GM21367 (cell line): ENCODE results near the gene BRD2.

Source experiments
- ATAC-seq: cut with Tn5 transposase; IDR thresholded peaks from one replicate; pipeline ENCODE4 v1.9.1; 2021; ENCODE audit not compliant: unreplicated experiment

The BRD2 gene

GRCh38 chr6:33023536-33023935, 55.1 kb downstream of the BRD2 start:
- ATAC-seq: no peak

GRCh38 chr6:33024521-33024920, 56.1 kb downstream of the BRD2 start:
- ATAC-seq: no peak

GRCh38 chr6:33028220-33028849, 59.9 kb downstream of the BRD2 start:
- ATAC-seq: no peak

- peak; percentile 41 for ATAC-seq
Observed at GRCh38 chr6:33029328-33030184, 61.2 kb downstream of the BRD2 start.

GRCh38 chr6:33030245-33030644, 61.9 kb downstream of the BRD2 start:
- ATAC-seq: no peak
